ENCODE measurements around the gene ZMYM4.

ZMYM4 gene

DNA sequence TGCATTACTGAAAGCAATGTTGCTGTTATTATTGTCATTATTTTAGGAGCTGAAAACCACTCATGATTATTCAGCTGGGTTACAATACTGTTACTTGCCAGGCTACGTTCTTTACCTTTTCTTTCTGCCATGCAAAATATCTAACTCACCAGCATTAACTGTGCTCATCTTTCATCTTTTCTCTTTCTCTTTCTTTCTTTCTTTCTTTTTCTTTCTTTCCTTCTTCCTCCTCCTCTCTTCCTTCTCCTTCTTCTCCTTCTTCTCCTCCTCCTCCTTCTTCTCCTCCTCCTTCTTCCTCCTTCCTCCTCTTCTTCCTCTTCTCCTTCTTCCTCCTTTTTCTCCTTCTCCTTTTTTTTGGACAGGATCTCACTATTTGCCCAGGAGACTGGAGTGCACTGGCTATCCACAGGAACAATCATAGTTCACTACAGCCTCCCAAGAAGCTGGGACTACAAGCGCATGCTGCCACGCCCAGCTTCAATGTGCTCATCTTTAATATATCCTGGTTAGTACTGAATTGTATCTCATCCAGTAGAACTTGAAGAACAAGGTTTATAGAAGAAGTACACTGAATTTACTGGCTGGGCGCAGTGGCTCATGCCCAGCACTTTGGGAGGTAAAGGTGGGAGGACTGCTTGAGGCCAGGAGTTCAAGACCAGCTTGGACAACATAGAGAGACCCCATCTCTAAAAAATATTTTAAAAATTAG is 6.9 kb upstream of the ZMYM4 start:
- Mint-ChIP-seq H3K27ac (no peak overlapping the region), H3K4me3 (no peak overlapping the region), H3K4me1 (no peaks in the 10 kb centered on the region), H3K9me3 (no peaks in the 10 kb centered on the region), H3K27me3 (peaks cover 12 to 30% of the 10 kb centered on the region in 2 donors), H3K36me3 (no peaks in the 10 kb centered on the region)
- ATAC-seq (replicated peaks) (no peak), DNase-seq (no peak)

GRCh38 chr1:35264035-35264434 is 4.5 kb upstream of the ZMYM4 start:
- H3K4me3 Mint-ChIP-seq, result no peak overlapping the region
- H3K36me3 Mint-ChIP-seq, result no peaks in the 10 kb centered on the region
- H3K27me3 Mint-ChIP-seq, result peaks cover 12 to 26% of the 10 kb centered on the region in 2 donors
- H3K4me1 Mint-ChIP-seq, result peaks cover 4 to 6% of the 10 kb centered on the region in 2 donors
- no peak overlapping the region for H3K27ac Mint-ChIP-seq
- H3K9me3 Mint-ChIP-seq, result no peaks in the 10 kb centered on the region
- ATAC-seq (replicated peaks), result no peak
- no peak for DNase-seq

DNA sequence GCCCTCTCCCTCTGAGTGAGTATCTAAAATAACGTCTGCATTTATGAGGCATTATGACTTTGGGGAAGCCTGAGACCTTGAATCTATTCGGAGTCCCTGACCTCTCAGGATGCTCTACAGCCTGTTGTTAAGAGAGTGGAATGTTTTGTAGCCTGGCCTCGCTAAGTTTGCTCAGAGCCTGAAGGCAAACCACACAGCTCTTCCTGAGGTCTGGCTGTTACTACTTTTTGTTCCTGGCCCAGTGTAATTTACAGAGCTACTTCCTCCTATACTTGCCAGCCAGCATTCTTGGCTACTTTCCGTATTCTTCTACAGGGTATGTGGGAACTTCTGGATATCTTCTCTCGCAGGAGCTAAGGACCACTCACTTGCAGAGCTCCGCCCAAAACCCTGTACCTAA is 3.6 kb upstream of the ZMYM4 start:
- H3K27me3 Mint-ChIP-seq, result peaks cover 12 to 26% of the 10 kb centered on the region in 2 donors
- no peaks in the 10 kb centered on the region for H3K36me3 Mint-ChIP-seq
- peaks cover 5 to 6% of the 10 kb centered on the region in 2 donors for H3K4me1 Mint-ChIP-seq
- H3K9me3 Mint-ChIP-seq, result no peaks in the 10 kb centered on the region
- H3K27ac Mint-ChIP-seq, result no peak overlapping the region
- DNase-seq (no peak), ATAC-seq (replicated peaks) (no peak)
- no peak overlapping the region for H3K4me3 Mint-ChIP-seq

GRCh38 chr1:35266306-35266705 is 2.2 kb upstream of the ZMYM4 start:
- ATAC-seq (replicated peaks), result no peak
- Mint-ChIP-seq H3K4me1 (peaks cover 9 to 12% of the 10 kb centered on the region in 2 donors), H3K36me3 (peaks cover 0 to 3% of the 10 kb centered on the region in 2 donors), H3K27ac (no peak overlapping the region), H3K4me3 (no peak overlapping the region), H3K27me3 (peaks cover 12 to 26% of the 10 kb centered on the region in 2 donors), H3K9me3 (no peaks in the 10 kb centered on the region)
- DNase-seq, result no peak

DNA sequence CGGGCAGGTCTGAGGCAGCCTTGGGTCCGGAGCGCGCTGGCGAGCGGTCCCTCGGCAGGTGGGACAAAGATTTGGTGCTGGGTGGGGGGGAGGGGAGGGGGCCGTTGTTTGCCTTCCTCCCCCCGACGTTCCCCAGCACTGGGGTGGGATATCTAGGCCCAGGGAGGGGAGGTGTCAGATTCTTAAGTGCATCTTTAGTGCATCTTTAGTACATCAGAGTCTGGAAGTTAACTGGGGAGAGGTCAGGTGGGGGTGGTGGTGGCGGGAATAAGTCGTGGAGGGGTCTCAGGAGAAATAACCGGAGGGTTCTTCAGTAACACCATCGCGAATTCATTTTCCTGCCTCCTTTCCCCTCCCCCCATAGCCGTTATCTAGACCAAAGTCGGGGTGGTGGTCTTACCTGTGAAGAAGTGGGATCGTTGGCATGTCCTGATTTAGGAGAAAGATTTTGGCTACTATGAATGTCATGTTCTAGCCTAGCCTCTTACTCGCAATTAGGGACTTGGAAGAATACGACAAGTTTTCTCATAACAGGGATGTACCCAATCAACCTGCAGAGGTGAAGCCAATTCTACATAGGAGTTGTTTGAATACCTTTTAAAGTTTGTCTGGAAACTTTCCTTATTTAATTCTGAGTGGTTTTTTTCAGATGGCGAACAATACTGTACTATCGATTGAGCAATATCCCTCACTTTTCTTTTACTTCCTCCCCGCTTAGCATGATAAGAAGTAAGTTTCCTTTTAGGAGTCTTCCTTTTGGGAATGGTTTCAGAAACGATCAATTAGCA is 886 bp downstream of the ZMYM4 start:
- H3K27ac Mint-ChIP-seq, result peak overlapping the region; percentile 89
- H3K4me3 Mint-ChIP-seq, result peak overlapping the region; percentile 81 to 82
- H3K27me3 Mint-ChIP-seq, result peaks cover 0 to 13% of the 10 kb centered on the region in 2 donors
- ATAC-seq (replicated peaks) (no peak), DNase-seq (no peak)
- H3K36me3 Mint-ChIP-seq, result peaks cover 3 to 10% of the 10 kb centered on the region in 2 donors
- H3K9me3 Mint-ChIP-seq, result no peaks in the 10 kb centered on the region
- peaks cover 15 to 20% of the 10 kb centered on the region in 2 donors for H3K4me1 Mint-ChIP-seq

DNA sequence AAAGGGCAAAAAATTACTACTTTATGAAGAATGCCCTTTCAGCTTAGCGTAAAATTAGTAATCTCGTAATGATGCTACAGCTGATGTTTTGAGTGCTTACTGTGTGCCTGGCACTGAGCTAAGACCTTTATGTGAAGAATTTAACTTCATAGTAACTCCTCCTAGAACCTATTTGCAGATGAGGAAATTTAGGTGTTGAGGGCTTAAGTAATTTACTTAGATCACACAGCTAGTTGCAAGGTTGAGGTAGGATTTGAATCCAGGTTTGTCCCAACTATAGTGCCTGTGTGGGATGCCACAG is 1.4 kb downstream of the ZMYM4 start:
- Mint-ChIP-seq H3K27me3 (peaks cover 0 to 7% of the 10 kb centered on the region in 2 donors), H3K27ac (peak overlapping the region; percentile 71), H3K4me3 (peak overlapping the region; percentile 81 to 82), H3K36me3 (peaks cover 3 to 10% of the 10 kb centered on the region in 2 donors), H3K4me1 (peaks cover 15 to 20% of the 10 kb centered on the region in 2 donors), H3K9me3 (no peaks in the 10 kb centered on the region)
- DNase-seq, result no peak
- no peak for ATAC-seq (replicated peaks)

DNA sequence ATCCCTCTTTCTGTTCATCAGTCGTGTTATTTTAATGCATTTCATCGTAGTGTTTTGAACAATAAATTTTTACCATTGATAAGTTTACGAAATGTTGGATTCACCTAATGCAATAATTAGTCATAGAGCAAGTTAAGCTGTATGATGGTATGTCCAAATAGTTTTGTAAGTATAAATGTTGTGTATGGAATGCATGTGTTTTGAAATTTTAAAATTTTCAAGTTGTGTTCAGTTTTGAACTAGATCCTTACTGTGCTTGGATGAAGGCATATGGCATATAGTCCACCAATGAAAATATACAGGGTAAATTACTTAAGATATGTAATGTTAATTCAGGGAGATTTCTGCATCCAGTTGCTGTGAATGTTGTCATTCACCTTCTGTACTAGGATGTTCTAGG is 2.3 kb downstream of the ZMYM4 start:
- no peaks in the 10 kb centered on the region for H3K27me3 Mint-ChIP-seq
- no peak overlapping the region for H3K4me3 Mint-ChIP-seq
- no peak overlapping the region for H3K27ac Mint-ChIP-seq
- ATAC-seq (replicated peaks) (no peak), DNase-seq (no peak)
- H3K9me3 Mint-ChIP-seq, result no peaks in the 10 kb centered on the region
- H3K4me1 Mint-ChIP-seq, result peaks cover 15 to 20% of the 10 kb centered on the region in 2 donors
- peaks cover 3 to 10% of the 10 kb centered on the region in 2 donors for H3K36me3 Mint-ChIP-seq

DNA sequence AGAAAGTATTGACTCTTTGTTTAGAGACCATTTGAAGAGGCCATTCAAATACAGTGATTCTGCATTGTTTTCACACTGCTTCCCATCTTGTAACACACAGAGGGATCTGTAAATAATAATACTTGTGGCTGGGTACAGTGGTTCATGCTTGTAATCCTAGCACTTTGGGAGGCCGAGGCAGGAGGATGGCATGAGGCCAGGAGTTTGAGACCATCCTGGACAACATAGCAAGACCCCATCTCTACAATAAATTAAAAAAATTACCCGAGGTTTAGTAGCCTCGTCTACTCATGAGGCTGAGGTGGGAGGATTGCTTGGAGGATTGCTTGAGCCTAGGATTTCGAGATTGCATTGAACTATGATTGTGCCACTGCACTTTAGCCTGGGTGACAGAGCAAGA is 5.7 kb downstream of the ZMYM4 start:
- peaks cover 22 to 25% of the 10 kb centered on the region in 2 donors for H3K36me3 Mint-ChIP-seq
- H3K27me3 Mint-ChIP-seq, result no peaks in the 10 kb centered on the region
- no peak overlapping the region for H3K27ac Mint-ChIP-seq
- DNase-seq, result no peak
- ATAC-seq (replicated peaks), result no peak
- no peaks in the 10 kb centered on the region for H3K9me3 Mint-ChIP-seq
- peaks cover 11 to 22% of the 10 kb centered on the region in 2 donors for H3K4me1 Mint-ChIP-seq
- no peak overlapping the region for H3K4me3 Mint-ChIP-seq

DNA sequence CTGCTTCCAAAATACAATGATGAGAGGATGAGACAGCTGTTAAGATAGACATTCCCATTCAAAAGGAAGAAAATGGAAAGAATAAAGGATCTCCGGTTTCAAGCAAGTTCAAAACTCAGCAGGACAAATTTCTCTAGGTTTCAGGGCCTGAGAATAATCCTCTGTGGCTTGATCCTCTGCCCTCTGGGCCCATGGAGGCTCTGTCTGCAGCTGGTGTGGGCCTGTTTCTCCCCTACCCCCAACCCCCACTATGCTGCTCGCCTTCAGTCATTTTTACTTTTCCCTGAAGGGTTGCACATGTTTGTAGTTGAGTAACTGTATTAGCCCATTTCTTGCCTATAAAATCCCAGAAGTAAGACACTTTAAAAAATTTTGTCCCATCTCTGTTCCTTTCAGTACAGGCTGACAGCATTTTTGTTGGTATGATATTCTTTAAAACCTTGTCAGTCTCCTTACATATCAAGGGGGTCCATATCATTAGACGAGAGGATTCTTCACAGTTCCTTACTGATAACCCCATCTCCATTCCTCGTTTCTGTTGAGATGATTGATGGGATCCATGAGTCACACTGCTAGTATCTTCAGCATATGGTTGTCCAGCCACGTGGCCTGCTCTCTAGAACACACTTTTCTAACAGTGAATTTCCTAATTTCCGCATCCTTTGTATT is 10.5 kb downstream of the ZMYM4 start:
- Mint-ChIP-seq H3K9me3 (peaks cover 6 to 12% of the 10 kb centered on the region in 2 donors), H3K4me3 (no peak overlapping the region), H3K4me1 (peaks cover 4 to 8% of the 10 kb centered on the region in 2 donors), H3K36me3 (peaks cover 43 to 44% of the 10 kb centered on the region in 2 donors), H3K27me3 (no peaks in the 10 kb centered on the region), H3K27ac (no peak overlapping the region)
- no peak for ATAC-seq (replicated peaks)
- DNase-seq, result no peak

- Mint-ChIP-seq H3K36me3 (peaks cover 48 to 49% of the 10 kb centered on the region in 2 donors), H3K4me3 (no peak overlapping the region), H3K4me1 (peaks cover 4 to 8% of the 10 kb centered on the region in 2 donors), H3K27ac (peak overlapping the region; percentile 11), H3K9me3 (peaks cover 9 to 12% of the 10 kb centered on the region in 2 donors), H3K27me3 (no peaks in the 10 kb centered on the region)
- DNase-seq (no peak), ATAC-seq (replicated peaks) (no peak)
Observed at GRCh38 chr1:35279555-35279904, 11.0 kb downstream of the ZMYM4 start.

- Mint-ChIP-seq H3K36me3 (peaks cover 53 to 54% of the 10 kb centered on the region in 2 donors), H3K27ac (no peak overlapping the region), H3K4me3 (no peak overlapping the region), H3K27me3 (no peaks in the 10 kb centered on the region), H3K9me3 (peaks cover 13 to 14% of the 10 kb centered on the region in 2 donors), H3K4me1 (peaks cover 4 to 8% of the 10 kb centered on the region in 2 donors)
- no peak for DNase-seq
- no peak for ATAC-seq (replicated peaks)
Observed at GRCh38 chr1:35280006-35280405, 11.5 kb downstream of the ZMYM4 start.

GRCh38 chr1:35281565-35281964 is 13.1 kb downstream of the ZMYM4 start:
- no peaks in the 10 kb centered on the region for H3K27me3 Mint-ChIP-seq
- H3K36me3 Mint-ChIP-seq, result peaks cover 53 to 63% of the 10 kb centered on the region in 2 donors
- no peak overlapping the region for H3K4me3 Mint-ChIP-seq
- H3K9me3 Mint-ChIP-seq, result peaks cover 14% of the 10 kb centered on the region in 2 donors
- ATAC-seq (replicated peaks), result no peak
- H3K27ac Mint-ChIP-seq, result no peak overlapping the region
- DNase-seq, result no peak
- peaks cover 7 to 8% of the 10 kb centered on the region in 2 donors for H3K4me1 Mint-ChIP-seq

GRCh38 chr1:35282172-35282571 is 13.7 kb downstream of the ZMYM4 start:
- peaks cover 14% of the 10 kb centered on the region in 2 donors for H3K9me3 Mint-ChIP-seq
- peaks cover 54 to 67% of the 10 kb centered on the region in 2 donors for H3K36me3 Mint-ChIP-seq
- ATAC-seq (replicated peaks) (no peak), DNase-seq (no peak)
- no peaks in the 10 kb centered on the region for H3K27me3 Mint-ChIP-seq
- H3K27ac Mint-ChIP-seq, result no peak overlapping the region
- no peak overlapping the region for H3K4me3 Mint-ChIP-seq
- peaks cover 7 to 9% of the 10 kb centered on the region in 2 donors for H3K4me1 Mint-ChIP-seq

DNA sequence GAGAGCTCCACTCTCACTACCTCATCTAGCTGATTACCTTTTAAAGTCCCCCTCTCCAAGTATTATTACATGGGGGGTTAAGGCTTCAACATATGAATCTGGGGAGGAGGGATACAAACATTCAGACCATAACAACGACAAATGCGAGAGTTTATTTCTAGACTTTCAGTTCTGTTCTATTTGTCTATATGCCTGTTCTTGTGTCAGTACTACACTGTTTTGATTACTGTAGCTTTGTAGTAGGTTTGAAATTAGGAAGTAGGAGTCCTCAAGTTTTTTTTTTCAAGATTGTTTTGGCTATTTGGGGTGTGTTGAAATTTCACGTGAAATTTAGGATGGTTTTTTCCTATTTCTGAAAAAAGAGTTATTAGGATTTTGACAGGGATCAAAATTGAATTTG is 16.3 kb downstream of the ZMYM4 start:
- ATAC-seq (replicated peaks) (no peak), DNase-seq (no peak)
- Mint-ChIP-seq H3K4me3 (no peak overlapping the region), H3K27me3 (no peaks in the 10 kb centered on the region), H3K27ac (peak overlapping the region; percentile 26), H3K36me3 (peaks cover 34 to 48% of the 10 kb centered on the region in 2 donors), H3K9me3 (peaks cover 9 to 14% of the 10 kb centered on the region in 2 donors), H3K4me1 (peaks cover 13 to 19% of the 10 kb centered on the region in 2 donors)

All from stimulated activated naive B cell treated with anti-CD40 and anti-IgM and Interleukin-4, amounts not matched to agents 10 μg/mL and 1 μg/mL and 100 μg/mL, for 72 hours (primary cell).